Measurements from ENCODE around the gene ZNF839.
"Not testable (repeated sequence)": the region's sequence is repeated elsewhere in the genome, so short reads cannot be mapped to it uniquely, and the experiment has no call there.

Gene ZNF839

GRCh38 chr14:102341566-102341965, 22.0 kb downstream of the ZNF839 start:
- DNase-seq (ENCODE audit: low read depth in 2 of 2): no peak

GRCh38 chr14:102342238-102342637, 22.7 kb downstream of the ZNF839 start:
- no peak for DNase-seq (ENCODE audit: low read depth in 2 of 2)

- DNase-seq (ENCODE audit: low read depth in 2 of 2): no peak
Measured at GRCh38 chr14:102344084-102344483, 24.5 kb downstream of the ZNF839 start.

GRCh38 chr14:102344485-102344884, 24.9 kb downstream of the ZNF839 start:
- DNase-seq (ENCODE audit: low read depth in 2 of 2): no peak

- no peak for DNase-seq (ENCODE audit: low read depth in 2 of 2)
Measured at GRCh38 chr14:102345232-102345631, 25.7 kb downstream of the ZNF839 start.

GRCh38 chr14:102346645-102347044, 27.1 kb downstream of the ZNF839 start:
- no peak for DNase-seq (ENCODE audit: low read depth in 2 of 2)

- DNase-seq (ENCODE audit: low read depth in 2 of 2): no peak
Measured at GRCh38 chr14:102348376-102348775, 28.8 kb downstream of the ZNF839 start.

GRCh38 chr14:102351023-102351422, 31.5 kb downstream of the ZNF839 start:
- no peak for DNase-seq (ENCODE audit: low read depth in 2 of 2)

- DNase-seq (ENCODE audit: low read depth in 2 of 2): not testable (repeated sequence)
Measured at GRCh38 chr14:102351593-102351992, 32.0 kb downstream of the ZNF839 start.

- DNase-seq (ENCODE audit: low read depth in 2 of 2): no peak
Measured at GRCh38 chr14:102352213-102352612, 32.7 kb downstream of the ZNF839 start.

- DNase-seq (ENCODE audit: low read depth in 2 of 2): no peak
Measured at GRCh38 chr14:102353126-102353619, 33.6 kb downstream of the ZNF839 start.

GRCh38 chr14:102356280-102356679, 36.7 kb downstream of the ZNF839 start:
- DNase-seq (ENCODE audit: low read depth in 2 of 2): no peak

- no peak for DNase-seq (ENCODE audit: low read depth in 2 of 2)
Measured at GRCh38 chr14:102359341-102359740, 39.8 kb downstream of the ZNF839 start.

- DNase-seq (ENCODE audit: low read depth in 2 of 2): no peak
Measured at GRCh38 chr14:102360388-102360787, 40.8 kb downstream of the ZNF839 start.

- DNase-seq (ENCODE audit: low read depth in 2 of 2): peak; percentile 8 to 40
Measured at GRCh38 chr14:102362084-102362483, 42.5 kb downstream of the ZNF839 start.

- peak; percentile 95 to 99 for DNase-seq (ENCODE audit: low read depth in 2 of 2)
Measured at GRCh38 chr14:102362545-102363181, 43.1 kb downstream of the ZNF839 start, which contains the start of the genes CINP and TECPR2. CINP (minus strand) TSS chr14:102362890; CDS start chr14:102362851, 39 bp downstream. TECPR2 (plus strand) TSS chr14:102362941; CDS start chr14:102376722, 13,781 bp downstream.

GRCh38 chr14:102363182-102363943, 43.8 kb downstream of the ZNF839 start:
- DNase-seq (ENCODE audit: low read depth in 2 of 2): peak; percentile 13 to 20

GRCh38 chr14:102370305-102370809, 50.8 kb downstream of the ZNF839 start:
- DNase-seq (ENCODE audit: low read depth in 2 of 2): no peak

- no peak for DNase-seq (ENCODE audit: low read depth in 2 of 2)
Measured at GRCh38 chr14:102371361-102371760, 51.8 kb downstream of the ZNF839 start.

GRCh38 chr14:102373110-102373509, 53.6 kb downstream of the ZNF839 start:
- no peak for DNase-seq (ENCODE audit: low read depth in 2 of 2)

- DNase-seq (ENCODE audit: low read depth in 2 of 2): no peak
Measured at GRCh38 chr14:102374264-102374663, 54.7 kb downstream of the ZNF839 start.

- DNase-seq (ENCODE audit: low read depth in 2 of 2): no peak
Measured at GRCh38 chr14:102375119-102375518, 55.6 kb downstream of the ZNF839 start.

GRCh38 chr14:102377696-102378095, 58.1 kb downstream of the ZNF839 start:
- DNase-seq (ENCODE audit: low read depth in 2 of 2): no peak

Data from stimulated activated CD8-positive, alpha-beta memory T cell treated with anti-CD3 and anti-CD28 coated beads, Interleukin-2, amount 100 ng/mL, for 48 hours (primary cell).